IPS-11a (cell line): ENCODE data around the gene TACC2.
"Not testable (repeated sequence)": the region's sequence is repeated elsewhere in the genome, so short reads cannot be mapped to it uniquely, and the experiment has no call there.

Experiments
- H3K4me3 ChIP-seq: one replicate; pipeline ENCODE4 v1.5.1; 2013; ENCODE audit warnings: low read depth, low read length, control low read depth

Gene TACC2, protein sequence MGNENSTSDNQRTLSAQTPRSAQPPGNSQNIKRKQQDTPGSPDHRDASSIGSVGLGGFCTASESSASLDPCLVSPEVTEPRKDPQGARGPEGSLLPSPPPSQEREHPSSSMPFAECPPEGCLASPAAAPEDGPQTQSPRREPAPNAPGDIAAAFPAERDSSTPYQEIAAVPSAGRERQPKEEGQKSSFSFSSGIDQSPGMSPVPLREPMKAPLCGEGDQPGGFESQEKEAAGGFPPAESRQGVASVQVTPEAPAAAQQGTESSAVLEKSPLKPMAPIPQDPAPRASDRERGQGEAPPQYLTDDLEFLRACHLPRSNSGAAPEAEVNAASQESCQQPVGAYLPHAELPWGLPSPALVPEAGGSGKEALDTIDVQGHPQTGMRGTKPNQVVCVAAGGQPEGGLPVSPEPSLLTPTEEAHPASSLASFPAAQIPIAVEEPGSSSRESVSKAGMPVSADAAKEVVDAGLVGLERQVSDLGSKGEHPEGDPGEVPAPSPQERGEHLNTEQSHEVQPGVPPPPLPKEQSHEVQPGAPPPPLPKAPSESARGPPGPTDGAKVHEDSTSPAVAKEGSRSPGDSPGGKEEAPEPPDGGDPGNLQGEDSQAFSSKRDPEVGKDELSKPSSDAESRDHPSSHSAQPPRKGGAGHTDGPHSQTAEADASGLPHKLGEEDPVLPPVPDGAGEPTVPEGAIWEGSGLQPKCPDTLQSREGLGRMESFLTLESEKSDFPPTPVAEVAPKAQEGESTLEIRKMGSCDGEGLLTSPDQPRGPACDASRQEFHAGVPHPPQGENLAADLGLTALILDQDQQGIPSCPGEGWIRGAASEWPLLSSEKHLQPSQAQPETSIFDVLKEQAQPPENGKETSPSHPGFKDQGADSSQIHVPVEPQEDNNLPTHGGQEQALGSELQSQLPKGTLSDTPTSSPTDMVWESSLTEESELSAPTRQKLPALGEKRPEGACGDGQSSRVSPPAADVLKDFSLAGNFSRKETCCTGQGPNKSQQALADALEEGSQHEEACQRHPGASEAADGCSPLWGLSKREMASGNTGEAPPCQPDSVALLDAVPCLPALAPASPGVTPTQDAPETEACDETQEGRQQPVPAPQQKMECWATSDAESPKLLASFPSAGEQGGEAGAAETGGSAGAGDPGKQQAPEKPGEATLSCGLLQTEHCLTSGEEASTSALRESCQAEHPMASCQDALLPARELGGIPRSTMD (N-terminal part only)

DNA sequence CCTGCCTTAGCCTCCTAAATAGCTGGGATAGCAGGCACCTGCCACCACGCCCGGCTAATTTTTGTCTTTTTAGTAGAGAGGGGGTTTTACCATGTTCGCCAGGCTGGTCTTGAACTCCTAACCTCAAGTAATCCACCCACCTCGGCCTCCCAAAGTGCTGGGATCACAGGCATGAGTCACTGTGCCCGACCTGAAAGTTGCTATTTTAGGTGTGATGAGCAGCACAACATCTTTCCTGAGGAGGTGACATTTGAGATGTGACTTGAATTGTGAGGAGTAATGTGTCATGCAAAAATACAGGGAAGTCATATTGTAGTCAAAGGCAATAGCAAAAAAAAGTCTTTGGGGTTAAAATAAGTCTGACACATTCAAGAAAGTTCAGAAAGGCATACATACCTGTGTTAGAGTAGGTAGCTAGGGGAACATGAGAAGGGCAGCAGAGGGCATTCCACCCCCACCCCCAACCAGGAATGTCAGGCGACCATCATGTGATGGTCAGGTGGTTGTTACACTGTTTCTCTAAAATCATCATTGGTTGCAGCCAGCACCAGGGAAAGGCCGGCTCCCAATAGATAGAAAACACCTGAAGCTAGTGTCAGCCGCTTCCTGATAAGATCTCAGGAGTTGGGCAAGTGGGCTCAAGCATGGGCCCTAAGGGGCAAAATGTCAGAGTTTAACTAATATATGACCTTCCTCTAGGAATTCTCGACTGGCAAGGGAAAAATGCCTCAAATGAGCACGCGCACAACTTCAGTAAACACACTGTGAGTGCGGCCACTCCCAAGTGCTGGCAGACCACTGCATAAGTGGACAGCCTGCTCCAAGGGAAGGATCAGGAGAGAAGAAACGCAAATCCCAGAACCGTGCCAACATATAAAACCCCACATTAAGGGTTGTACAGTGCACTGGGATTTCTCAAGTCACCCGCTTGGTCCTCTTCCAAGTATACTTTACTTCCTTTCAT is at the start of gene TACC2:
Gene TACC2 (plus strand): TSS at position 803 of the 964 bp plus-strand sequence. CDS start 32,819 bp downstream, outside the sequence.
- no peak within 1 kb of the TSS for H3K4me3 ChIP-seq

DNA sequence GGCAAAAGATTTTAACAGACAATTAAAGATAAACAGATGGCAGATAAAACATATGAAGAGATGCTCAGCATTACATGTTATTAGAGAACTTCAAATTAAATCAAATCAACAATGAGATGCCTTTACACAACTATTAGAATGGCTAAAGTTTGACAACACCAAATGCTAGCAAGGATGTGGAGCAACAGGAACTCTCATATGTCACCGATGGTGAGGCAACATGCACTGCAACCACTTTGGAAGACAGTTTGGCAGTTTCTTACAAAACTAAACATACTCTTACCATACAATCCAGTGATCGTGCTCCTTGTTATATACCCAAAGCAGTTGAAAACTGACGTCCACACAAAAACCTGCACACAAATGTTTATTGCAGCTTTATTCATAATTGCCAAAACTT is 47.4 kb upstream of the TACC2 start:
- no peak overlapping the region for H3K4me3 ChIP-seq

DNA sequence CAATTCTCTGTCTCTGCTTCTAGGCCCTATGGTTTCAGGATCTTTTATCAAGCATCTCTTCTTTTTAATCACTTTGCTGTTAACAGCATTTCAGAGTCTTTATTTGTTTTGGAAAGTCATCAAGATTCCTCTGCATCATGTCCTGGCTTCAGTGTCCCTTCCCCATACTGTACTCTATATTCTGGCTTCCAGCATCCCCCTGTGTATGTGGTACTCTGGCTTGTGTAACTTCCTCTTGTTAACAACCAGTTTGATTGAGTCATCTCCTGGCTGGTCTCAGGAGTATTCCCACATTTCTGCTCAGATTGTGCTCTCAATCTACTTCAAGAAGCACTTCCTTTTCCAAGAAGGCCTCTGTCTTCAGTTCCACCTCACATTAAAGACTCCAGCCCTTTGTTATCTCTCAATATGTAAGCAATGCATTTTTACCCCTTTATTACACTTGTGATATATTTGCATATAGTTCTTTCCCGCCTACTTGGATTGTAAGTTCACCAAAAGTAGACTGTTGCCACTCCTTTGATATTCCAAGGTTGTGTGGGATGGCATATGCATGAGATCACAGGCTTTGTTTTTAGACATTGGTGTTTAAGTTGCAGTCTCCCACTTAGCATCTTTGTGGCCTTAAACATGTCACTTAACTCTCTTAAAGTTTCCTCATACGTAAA is 46.1 kb upstream of the TACC2 start:
- no peak overlapping the region for H3K4me3 ChIP-seq

DNA sequence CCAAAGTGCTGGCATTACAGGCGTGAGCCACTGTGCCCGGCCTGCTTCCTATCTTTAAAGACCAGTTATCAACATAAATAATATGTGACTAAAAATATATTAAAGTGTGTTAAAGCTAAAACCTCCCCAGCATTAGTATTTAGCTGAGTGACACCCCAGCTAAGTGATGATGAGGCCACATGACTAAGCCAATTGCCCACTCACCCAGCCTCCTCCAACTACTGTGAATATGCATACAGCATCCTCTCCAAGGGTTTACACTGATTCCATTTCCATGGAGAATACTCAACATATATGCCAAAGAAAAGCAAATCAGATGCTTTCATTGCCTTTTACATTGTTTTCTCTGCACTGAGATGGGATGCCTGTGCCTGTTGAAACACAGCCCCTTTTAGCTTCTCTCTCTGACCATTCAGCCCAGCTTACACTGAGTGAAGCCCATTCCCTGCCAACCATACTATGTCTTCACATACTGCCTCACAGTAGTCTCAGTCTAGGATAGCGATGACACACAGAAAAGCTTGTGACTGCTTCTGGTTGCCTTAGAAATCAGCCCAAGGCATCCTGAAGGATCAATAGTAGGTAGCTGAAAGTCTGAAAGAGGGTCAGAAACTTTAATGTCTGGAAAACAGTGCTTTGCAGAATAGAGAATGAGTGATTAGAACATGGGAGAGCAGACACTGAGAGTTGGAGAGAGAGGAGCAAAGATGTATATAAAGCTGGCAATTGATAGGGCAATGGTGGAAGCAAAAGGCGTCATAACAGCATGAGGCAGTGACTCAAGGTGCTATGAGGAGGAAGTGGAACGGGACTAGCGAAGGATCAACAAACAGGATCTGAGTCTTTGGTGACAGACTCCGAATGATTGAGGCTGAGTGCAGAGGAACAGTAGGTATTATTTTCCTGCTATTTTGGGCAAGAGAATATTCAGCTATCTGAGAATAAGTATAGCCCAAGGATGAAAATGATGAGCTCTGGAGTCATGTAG is 41.3 kb upstream of the TACC2 start:
- no peak overlapping the region for H3K4me3 ChIP-seq

DNA sequence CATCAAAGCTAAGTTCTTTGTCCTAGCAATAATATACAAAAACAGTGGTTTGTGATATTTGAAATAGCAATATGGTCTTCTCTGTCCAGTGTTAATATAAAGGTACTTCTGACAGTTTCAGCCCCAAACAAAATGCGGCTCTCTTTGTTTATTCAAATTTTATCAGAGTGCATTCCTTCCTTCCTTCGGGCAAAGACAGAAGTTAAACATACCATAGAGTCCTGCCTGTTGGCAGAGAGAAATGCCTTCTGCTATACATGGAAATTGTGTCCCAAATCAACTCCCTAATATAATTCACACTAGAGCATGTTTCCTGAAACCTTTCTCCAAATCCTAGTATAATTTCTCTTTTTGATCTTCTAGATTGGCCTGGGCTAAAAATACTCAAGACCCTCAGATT is 39.9 kb upstream of the TACC2 start:
- no peak overlapping the region for H3K4me3 ChIP-seq

DNA sequence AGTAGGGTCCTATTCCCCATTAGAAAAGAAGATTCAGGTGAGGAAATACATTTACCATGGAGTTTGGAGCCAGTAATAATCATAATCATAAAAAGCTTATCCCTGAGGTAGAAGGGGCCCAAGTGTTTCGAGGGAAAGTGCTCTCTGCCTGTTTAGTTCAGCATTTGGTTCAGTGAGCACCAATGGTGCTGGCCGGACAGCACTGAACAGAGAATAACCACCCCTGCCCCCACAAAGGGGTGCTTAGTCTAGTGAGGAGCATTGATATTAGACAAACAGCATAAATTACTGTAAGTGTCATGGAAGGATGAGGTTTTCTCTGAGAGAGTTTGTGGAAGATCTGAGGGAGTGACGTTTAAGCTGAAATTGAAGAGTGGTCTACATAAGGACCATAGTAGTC is 39.5 kb upstream of the TACC2 start:
- no peak overlapping the region for H3K4me3 ChIP-seq

DNA sequence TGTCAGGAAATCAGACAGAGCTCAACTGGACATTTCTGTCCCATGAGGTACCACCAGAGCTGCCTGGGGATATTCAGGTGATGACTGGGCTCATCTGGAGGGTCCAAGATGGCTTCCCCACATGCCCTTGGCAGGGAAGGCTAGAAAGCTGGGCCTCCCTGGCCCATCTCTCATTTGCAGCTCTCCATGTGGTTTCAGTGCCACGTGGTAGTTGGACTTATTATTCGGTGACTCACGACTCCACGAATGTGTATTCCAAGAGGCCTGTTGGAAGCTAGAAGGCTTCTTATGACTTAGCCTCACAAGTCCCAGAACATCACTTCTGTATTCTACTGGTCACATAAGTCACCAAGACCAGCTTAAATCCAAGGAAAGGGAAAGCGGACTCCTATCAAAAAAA is 36.7 kb upstream of the TACC2 start:
- H3K4me3 ChIP-seq, result no peak overlapping the region

DNA sequence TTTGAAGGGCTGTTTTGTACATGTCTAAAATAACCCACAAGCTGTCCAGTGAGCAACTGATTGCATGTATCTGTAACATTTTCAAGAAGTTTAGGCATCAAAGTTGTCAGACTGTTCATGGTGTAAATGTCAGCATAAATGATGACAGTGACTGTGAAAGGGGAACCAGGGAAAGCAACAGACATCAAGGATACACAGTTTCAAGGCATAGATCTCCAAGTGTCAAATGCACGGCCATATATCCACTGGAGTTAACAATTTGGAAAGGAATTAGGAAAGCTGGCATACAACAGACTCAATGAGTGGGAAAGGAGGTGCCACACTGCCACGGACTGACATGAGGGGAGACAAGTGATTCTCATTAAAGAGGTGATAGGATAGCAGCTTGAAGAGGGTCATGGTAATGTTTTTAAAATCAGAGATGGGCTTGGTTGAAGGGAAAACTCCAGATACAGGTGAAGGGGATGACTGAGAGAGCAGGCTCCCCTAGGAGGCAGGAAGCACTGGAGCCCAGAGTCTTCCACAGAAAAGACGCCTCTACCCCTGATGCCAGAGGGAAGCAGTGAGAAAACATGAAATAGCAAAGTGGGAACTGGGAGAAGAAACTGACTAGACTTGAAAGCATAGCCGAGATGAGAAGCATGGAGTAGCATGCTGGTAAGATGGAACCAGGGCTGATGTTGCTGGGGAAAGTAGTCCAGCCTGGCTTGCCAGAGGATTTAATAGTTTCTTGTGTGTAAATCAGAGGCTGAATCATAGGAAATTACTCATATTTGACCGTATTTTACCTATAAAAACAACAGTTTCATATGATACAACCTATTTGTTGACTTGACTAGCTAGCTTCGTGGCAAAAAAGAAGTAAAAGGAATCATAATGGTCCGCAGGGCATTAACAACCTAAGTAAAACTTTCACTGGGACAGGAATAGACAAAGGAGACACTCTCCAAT is 32.6 kb upstream of the TACC2 start:
- no peak overlapping the region for H3K4me3 ChIP-seq

DNA sequence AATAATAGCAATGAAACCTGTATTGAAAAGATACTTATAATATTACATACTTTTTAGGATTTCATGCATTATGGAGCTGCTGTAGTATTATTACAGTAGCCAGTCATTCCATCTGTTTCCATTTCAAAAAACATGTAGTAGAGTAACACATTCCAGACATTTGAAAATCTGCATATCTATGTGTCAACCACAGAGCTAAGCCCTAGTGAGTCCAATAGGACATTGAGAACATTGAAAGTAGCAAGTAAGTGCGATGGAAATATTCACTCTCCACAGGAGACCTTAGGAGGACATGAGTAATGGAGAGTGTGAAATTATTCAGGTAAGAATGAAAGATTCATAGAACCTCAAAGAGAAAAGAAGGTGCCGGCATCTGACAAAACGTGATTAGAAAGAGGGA is 29.3 kb upstream of the TACC2 start:
- no peak overlapping the region for H3K4me3 ChIP-seq

DNA sequence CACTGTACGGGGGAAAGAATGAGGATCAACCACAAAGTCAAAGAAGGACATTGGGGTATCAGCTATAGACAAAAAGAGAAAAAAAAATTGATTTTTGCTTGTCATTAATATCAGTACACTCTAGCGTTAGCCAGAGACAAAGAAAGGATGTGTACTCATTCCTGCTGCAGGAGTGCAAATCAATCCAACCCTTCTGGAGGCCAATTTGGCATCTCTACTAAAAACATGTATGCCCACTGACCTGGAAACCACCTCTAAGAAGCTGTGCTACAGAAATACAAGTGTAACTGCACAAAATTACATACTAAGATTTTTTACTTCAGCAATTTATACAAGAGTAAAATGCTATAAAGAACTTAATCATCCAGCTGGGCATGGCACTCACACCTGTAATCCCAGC is 27.5 kb upstream of the TACC2 start:
- H3K4me3 ChIP-seq, result no peak overlapping the region

DNA sequence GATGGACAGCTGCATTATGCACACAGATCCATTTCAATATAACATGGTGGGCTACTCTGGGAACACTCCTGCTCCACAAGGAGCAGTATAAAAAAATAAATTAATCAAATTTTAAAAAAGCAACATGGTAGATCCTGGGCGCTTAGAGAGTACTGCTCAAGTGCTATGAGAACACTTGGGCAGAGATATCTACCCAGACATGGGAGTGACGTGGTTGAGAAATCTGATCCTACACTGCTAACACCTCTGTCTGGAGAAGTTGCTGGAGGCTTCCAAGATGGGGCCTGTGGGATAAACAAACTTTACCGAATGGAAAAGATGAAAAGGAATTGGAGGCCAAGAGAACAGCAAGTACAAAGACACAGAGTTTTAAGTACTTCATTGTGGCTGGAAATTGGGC is 23.0 kb upstream of the TACC2 start:
- H3K4me3 ChIP-seq, result no peak overlapping the region

DNA sequence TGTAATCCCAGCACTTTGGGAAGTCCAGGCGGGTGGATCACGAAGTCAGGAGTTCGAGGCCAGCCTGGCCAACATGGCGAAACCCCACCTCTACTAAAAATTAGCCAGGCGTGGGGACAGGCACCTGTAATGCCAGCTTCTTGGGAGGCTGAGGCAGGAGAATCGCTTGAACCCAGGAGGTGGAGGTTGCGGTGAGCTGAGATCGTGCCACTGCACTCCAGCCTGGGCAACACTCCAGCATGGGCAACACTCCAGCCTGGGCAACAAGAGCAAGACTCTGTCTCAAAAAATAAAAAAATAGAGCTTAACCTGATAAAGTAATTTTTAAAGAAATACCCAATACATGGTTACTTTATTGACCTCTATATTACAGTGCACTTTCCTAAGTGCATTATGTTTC is 19.9 kb upstream of the TACC2 start:
- H3K4me3 ChIP-seq, result not testable (repeated sequence)

DNA sequence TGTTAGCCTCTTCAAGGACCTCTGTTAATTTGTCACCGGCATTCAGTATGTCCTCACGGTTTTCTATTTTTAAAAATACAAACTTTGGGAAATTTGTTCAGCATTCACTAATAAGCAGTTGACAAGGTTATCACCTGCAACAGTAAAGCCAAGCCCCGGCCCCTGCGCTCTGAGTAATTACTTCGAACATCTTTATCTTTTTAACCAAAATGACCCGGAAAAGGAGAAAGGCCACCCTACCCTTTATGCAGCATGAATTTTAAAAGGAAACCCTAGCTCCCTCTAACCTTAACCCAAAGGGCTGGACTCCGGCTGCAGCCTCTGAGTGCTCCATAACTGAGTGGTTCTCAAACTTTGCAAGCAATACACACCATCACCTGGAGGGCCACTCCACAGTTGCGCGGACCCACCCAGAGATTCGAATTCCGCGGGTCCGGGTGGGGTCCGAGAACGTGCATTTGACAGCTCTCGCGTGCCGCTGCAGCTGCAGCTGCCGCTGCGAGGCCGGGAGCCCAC is 14.9 kb upstream of the TACC2 start:
- peak overlapping the region; percentile 72 for H3K4me3 ChIP-seq

DNA sequence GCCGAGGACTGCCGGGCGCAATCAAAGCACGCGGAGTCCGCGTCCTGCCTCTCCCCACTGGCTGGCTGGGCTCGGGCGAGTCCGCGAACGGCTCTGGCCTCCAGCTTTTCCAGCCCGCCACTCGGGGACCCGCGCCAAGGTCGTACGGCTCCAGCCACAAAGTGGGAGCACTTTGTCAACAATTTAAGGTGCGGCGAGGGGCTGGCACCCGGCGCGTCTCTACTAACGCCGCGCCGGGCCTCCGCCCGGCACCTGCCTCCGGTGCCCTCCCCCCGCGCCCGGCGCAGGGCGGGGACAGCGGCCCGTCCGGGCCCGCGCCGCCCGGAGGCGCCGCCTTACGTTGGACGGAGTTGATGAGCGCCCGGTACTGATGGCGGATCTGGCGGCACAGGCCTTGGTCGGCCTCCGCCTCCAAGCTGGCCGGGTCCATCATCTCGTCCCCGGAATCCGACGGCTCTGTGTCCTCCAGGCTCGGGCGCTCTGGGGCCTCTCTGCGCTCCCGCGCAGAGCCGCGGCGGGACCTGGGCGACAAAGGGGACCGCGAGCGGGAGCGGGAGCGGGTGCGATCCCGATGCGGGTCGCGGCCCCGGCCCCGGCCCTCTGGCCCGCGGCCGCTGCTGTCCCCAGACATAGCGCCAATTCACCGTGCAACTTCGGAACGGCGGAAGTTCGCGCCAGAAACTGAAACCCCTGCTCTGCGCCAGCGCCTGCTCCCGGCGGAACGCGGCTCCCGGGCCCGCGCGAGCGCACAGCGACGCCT is 14.2 kb upstream of the TACC2 start, which contains the start of gene NSMCE4A:
Gene NSMCE4A (minus strand): TSS at position 683 of the 760 bp plus-strand sequence. CDS start 52 bp downstream, at position 631.
- peak within 1 kb of the TSS; percentile 72 for H3K4me3 ChIP-seq

DNA sequence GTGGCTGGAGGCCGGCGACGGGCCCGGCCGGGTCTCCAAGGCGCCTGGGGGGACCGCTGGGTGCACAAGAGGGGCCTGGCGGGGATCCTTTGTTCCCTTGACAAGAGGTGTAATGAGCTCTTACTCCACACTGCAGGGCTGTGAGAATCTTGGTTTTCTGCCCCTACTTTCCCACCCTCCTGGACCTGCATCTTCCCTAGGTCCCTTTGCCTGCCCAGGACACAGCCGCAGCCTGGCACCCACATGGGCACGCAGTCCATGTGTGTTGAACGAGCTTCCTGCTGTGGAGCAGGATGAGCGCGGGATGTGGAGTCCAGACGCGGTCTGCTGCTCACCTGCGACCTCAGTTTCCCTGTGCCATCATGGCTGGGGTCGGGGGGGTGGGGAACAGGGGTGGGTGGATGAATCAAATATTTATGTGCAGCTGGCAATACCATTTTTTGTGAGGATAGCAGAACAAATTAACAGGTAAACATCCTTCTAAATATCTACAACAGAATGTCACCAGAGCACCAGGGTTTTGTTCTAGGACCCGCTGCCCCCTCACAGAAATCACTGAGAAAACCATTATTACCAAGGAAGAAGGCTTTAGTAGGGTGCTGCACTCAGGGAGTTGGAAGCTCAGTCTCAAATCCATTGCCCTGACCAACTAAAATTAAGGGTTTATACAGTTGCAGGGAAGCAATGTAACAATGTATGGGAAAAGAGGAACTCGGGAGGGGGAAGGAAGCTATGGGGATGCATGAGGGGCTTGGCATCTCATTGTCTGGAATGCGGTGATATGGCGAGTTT is 13.5 kb upstream of the TACC2 start:
- peak overlapping the region; percentile 72 for H3K4me3 ChIP-seq
